K562 (cell line): ENCODE data around the gene FANCD2. TPM values are rescaled to one million over a fixed set of nuclear protein-coding genes. Genes with fewer than 3 reads are reported as not detected.

Experiments
- BACH1 ChIP-seq: fragments of 200-800 bp; sonication (Bioruptor generic); IDR thresholded peaks from 2 replicates; pipeline ENCODE4 v1.6.1; 2016; ENCODE audit warnings: missing genetic modification characterization, missing compliant biosample characterization
- C11orf30 ChIP-seq: fragments of 450-650 bp; IDR thresholded peaks from 2 replicates; pipeline ENCODE4 v1.6.1; 2016; ENCODE audit warnings: low read depth, mild to moderate bottlenecking
- EGR1 ChIP-seq: fragments of 450-650 bp; conservative IDR thresholded peaks from 2 replicates; pipeline ENCODE4 v1.6.1; 2017; ENCODE audit warnings: mild to moderate bottlenecking
- FOXA3 ChIP-seq, 2 experiments: fragments of 450-650 bp in 1 of 2; sonication (generic) in 1 of 2; formaldehyde crosslinking; IDR thresholded peaks in 1 of 2; conservative IDR thresholded peaks in 1 of 2; 2 replicates each; pipeline versions ENCODE4 v1.4.0 to v1.8.0; 2020 to 2022; ENCODE audit warnings: mild to moderate bottlenecking in 2 of 2, missing genetic modification reagents in 1 of 2
- GTF2B ChIP-seq: IDR thresholded peaks from 2 replicates; pipeline ENCODE4 v1.6.1; 2011; ENCODE audit not compliant: insufficient read length; ENCODE audit errors: extremely low read depth
- HOXB6 ChIP-seq: fragments of 250-450 bp; sonication (Bioruptor Pico); IDR thresholded peaks from 2 replicates; pipeline ENCODE4 v1.5.1; 2022; ENCODE audit warnings: mild to moderate bottlenecking, borderline replicate concordance
- HSF4 ChIP-seq: fragments of 250-450 bp; sonication (Bioruptor Pico); IDR thresholded peaks from 2 replicates; pipeline ENCODE4 v2.1.2; 2022; ENCODE audit warnings: mild to moderate bottlenecking, moderate library complexity, borderline replicate concordance
- LEF1 ChIP-seq: fragments of 450-650 bp; IDR thresholded peaks from 2 replicates; pipeline ENCODE4 v1.6.1; 2016; ENCODE audit warnings: mild to moderate bottlenecking
- MAFF ChIP-seq: IDR thresholded peaks from 2 replicates; pipeline ENCODE4 v1.6.1; 2012; ENCODE audit warnings: low read length, improper control_type of control experiment
- NFE2L1 ChIP-seq: fragments of 450-650 bp; IDR thresholded peaks from 2 replicates; pipeline ENCODE4 v1.6.1; 2016; ENCODE audit warnings: missing genetic modification characterization, low read depth, mild to moderate bottlenecking, missing compliant biosample characterization, moderate library complexity, borderline replicate concordance
- NR2C1 ChIP-seq, 2 experiments: fragments of 450-650 bp; IDR thresholded peaks; 2 replicates each; pipeline ENCODE4 v1.6.1; 2017; ENCODE audit warnings: mild to moderate bottlenecking in 2 of 2, antibody characterized with exemption in 1 of 2, inconsistent platforms in 1 of 2, missing compliant biosample characterization in 1 of 2, missing genetic modification characterization in 1 of 2
- RFX5 ChIP-seq: IDR thresholded peaks from 2 replicates; pipeline ENCODE4 v1.6.1; 2011; ENCODE audit warnings: low read depth, mild to moderate bottlenecking, improper control_type of control experiment, low read length
- SFPQ ChIP-seq: fragments of 200-400 bp; formaldehyde crosslinking; IDR thresholded peaks from 2 replicates; pipeline ENCODE4 v1.6.1; 2017; ENCODE audit warnings: mild to moderate bottlenecking, low read depth, low read length, moderate library complexity
- SMARCC2 ChIP-seq: fragments of 450-650 bp; IDR thresholded peaks from 2 replicates; pipeline ENCODE4 v1.6.1; 2017; ENCODE audit warnings: antibody characterized with exemption, moderate library complexity, mild to moderate bottlenecking, low read depth
- SNIP1 ChIP-seq: fragments of 450-650 bp; IDR thresholded peaks from 2 replicates; pipeline ENCODE4 v1.7.1; 2017; ENCODE audit warnings: low read depth, mild to moderate bottlenecking
- SNRNP70 ChIP-seq: fragments of 200-400 bp; formaldehyde crosslinking; optimal IDR thresholded peaks from 2 replicates; pipeline ENCODE3; 2017; ENCODE audit warnings: low read depth, low read length
- TARDBP ChIP-seq: fragments of 450-650 bp; IDR thresholded peaks from 2 replicates; pipeline ENCODE4 v1.6.1; 2016
- TCF15 ChIP-seq: fragments of 250-450 bp; sonication (Bioruptor Pico); IDR thresholded peaks from 2 replicates; pipeline ENCODE4 v1.8.0; 2022; ENCODE audit warnings: moderate library complexity, mild to moderate bottlenecking, inconsistent platforms
- YY1 ChIP-seq, 3 experiments: IDR thresholded peaks; 2 replicates each; pipeline ENCODE4 v1.6.1; 2011; ENCODE audit warnings: low read length in 2 of 3, mild to moderate bottlenecking in 2 of 3, moderate library complexity in 2 of 3, borderline replicate concordance in 1 of 3, control low read depth in 1 of 3, low read depth in 1 of 3; ENCODE audit not compliant: insufficient read depth in 3 of 3, insufficient replicate concordance in 2 of 3, control insufficient read depth in 1 of 3, insufficient read length in 1 of 3; ENCODE audit errors: extremely low read depth in 1 of 3
- ZBTB34 ChIP-seq: fragments of 250-450 bp; sonication (Bioruptor Pico); IDR thresholded peaks from 2 replicates; pipeline ENCODE4 v1.8.0; 2021; ENCODE audit warnings: mild to moderate bottlenecking, moderate library complexity
- ZBTB9 ChIP-seq: fragments of 450-650 bp; formaldehyde crosslinking; IDR thresholded peaks from 2 replicates; pipeline ENCODE4 v1.4.0; 2020; ENCODE audit warnings: mild to moderate bottlenecking, moderate library complexity
- polyA plus RNA-seq, 8 experiments: library from polyadenylated mRNA; depleted of rRNA in 4 of 8; stranded (reverse) in 5 of 8; unstranded in 3 of 8; fragments of >200 nt; fragmentation: Nextera tagmentation in 2 of 8; fragmentation: Illumina TruSeq in 1 of 8; extraction: Ambion mirVana in 2 of 8; extraction: Trizol in 1 of 8; gene quantifications; 2 replicates each; pipeline versions ENCODE4 v1.2.1 to v1.2.3, GENCODE V29; 2011 to 2014; ENCODE audit warnings: inconsistent platforms in 1 of 8, missing spikeins in 1 of 8
- total RNA-seq, 7 experiments: library from RNA; depleted of rRNA in 6 of 7; stranded (reverse); fragments of >200 nt in 6 of 7; fragmentation: Illumina TruSeq in 2 of 7; extraction: Trizol in 2 of 7; gene quantifications; 2 replicates each; pipeline versions ENCODE4 v1.2.1 to v1.2.3, GENCODE V29; 2011 to 2021; ENCODE audit warnings: low replicate concordance in 1 of 7

The FANCD2 gene
- total and polyA plus RNA-seq, 9 of the 15 experiments (the other 6 are each of a cell fraction or from before 2014, with no cell fraction given) = 59.4 to 137 (median 96.1) TPM

- no peak for TF ChIP-seq ZBTB34 (CRISPR knock-in tag)
- no peak for TF ChIP-seq FOXA3 (CRISPR knock-in tag; conservative IDR thresholded peaks at IDR 0.05 in 1 of 2, IDR thresholded peaks at IDR 0.05 in 1 of 2)
- TF ChIP-seq NFE2L1 (tag) = no peak
- TF ChIP-seq EGR1 = no peak
- no peak for TF ChIP-seq SNIP1
- TF ChIP-seq ZBTB9 (CRISPR knock-in tag) = no peak
- TF ChIP-seq HSF4 (CRISPR knock-in tag) = no peak
- TF ChIP-seq C11orf30 = no peak
- TF ChIP-seq TCF15 = peak; percentile 52; the same call in 1 of the 2 replicates
- TF ChIP-seq NR2C1 (IDR thresholded peaks at IDR 0.05) = no peak
- TF ChIP-seq NR2C1 (tag; IDR thresholded peaks at IDR 0.05) = peak; percentile 54; the same call in 1 of the 2 replicates
- TF ChIP-seq SFPQ = no peak
- TF ChIP-seq SMARCC2 = no peak
- no peak for TF ChIP-seq GTF2B
- no peak for TF ChIP-seq HOXB6 (CRISPR knock-in tag)
- no peak for TF ChIP-seq BACH1
- no peak for TF ChIP-seq LEF1
- no peak for TF ChIP-seq YY1 (IDR thresholded peaks at IDR 0.05; ENCODE audit: borderline replicate concordance in 1 of 3, control insufficient read depth in 1 of 3, extremely low read depth in 1 of 3, insufficient read depth in 3 of 3, insufficient read length in 1 of 3, insufficient replicate concordance in 2 of 3, low read depth in 1 of 3, low read length in 2 of 3)
- no peak for TF ChIP-seq TARDBP
- no peak for TF ChIP-seq SNRNP70
- TF ChIP-seq MAFF = no peak
- TF ChIP-seq RFX5 = no peak
These were observed 114.8 kb downstream of the FANCD2 start (continued) for GRCh38 chr3:10140996-10141546.
